MM.1S (cell line): ENCODE measurements around the gene VMP1.

Source experiments
- CTCF ChIP-seq: fragments of 300-600 bp; sonication (generic); IDR thresholded peaks from 2 replicates; pipeline ENCODE4 v1.5.1; 2016; ENCODE audit warnings: antibody characterized with exemption, low read length, mixed read lengths
- EZH2 ChIP-seq: fragments of 300-600 bp; sonication (generic); optimal IDR thresholded peaks from 2 replicates; pipeline ENCODE3; 2017; ENCODE audit warnings: low read depth, mild to moderate bottlenecking, antibody characterized with exemption, low read length, mixed read lengths

- TF ChIP-seq CTCF (no peak), EZH2 (no peak)
Observed at GRCh38 chr17:59863616-59864015, 156.2 kb downstream of the VMP1 start.
